Mucosa of descending colon (tissue), 3 donors: Measurements from ENCODE around the gene RAVER2. TPM values are rescaled to one million over a fixed set of nuclear protein-coding genes. Genes with fewer than 3 reads are reported as not detected.
"Not testable (repeated sequence)": the region's sequence is repeated elsewhere in the genome, so short reads cannot be mapped to it uniquely, and the experiment has no call there.

Experiments
- ATAC-seq: fragments of 200-7000 bp; cut with Tn5 transposase; one replicate; pipeline ENCODE4 v1.9.1; 2020; ENCODE audit warnings: mild to moderate bottlenecking, moderate library complexity
- DNase-seq, 3 donors: peaks; one replicate each; pipeline ENCODE4 v3.0.0-alpha.2; 2020
- H3K36me3 ChIP-seq: fragments of 200-600 bp; one replicate; pipeline ENCODE4 v1.8.0; 2021; ENCODE audit warnings: low read depth, mild to moderate bottlenecking
- H3K4me1 ChIP-seq: fragments of 200-600 bp; one replicate; pipeline ENCODE4 v1.8.0; 2021; ENCODE audit warnings: low read depth, mild to moderate bottlenecking
- H3K4me3 ChIP-seq: fragments of 200-600 bp; one replicate; pipeline ENCODE4 v1.8.0; 2021; ENCODE audit warnings: mild to moderate bottlenecking
- H3K9me3 ChIP-seq: fragments of 200-600 bp; one replicate; pipeline ENCODE4 v1.8.0; 2021; ENCODE audit warnings: mild to moderate bottlenecking
- intact Hi-C, 2 donors: fragments of 100-400 bp; cut with DNase I in 1 of 2; cut with micrococcal nuclease in 1 of 2; formaldehyde crosslinking; loops; one replicate each; pipeline versions ENCODE4 v1.11.0 to v1.11.1; 2022; cut with DNase I, micrococcal nuclease
- total RNA-seq, 3 donors: library from RNA; stranded (reverse); fragmentation: NEBNext Ultra II Directional in 2 of 3; extraction: Animal tissue kit (Norgen Biotek cat#: 25700) in 2 of 3; gene quantifications; one replicate each; pipeline versions ENCODE4 v1.2.1 to v1.2.4, GENCODE V29; 2021 to 2023
- TF ChIP-seq, protein P1 (sequence below): fragments of 200-600 bp; IDR thresholded peaks from one replicate; pipeline ENCODE4 v1.8.0; 2022; ENCODE audit warnings: antibody characterized with exemption, mild to moderate bottlenecking
- donor health status: DM: no; HTN: no; CAD: no; lungs with moderate emphysema.
- donor health status: DM: no; HTN: no; CAD: no.
- donor health status: DM: no; HTN: yes; CAD: no.

The RAVER2 gene
- total RNA-seq, 3 donors from 2014 or later = 35.9 to 81.0 (median 46.3) TPM

DNA sequence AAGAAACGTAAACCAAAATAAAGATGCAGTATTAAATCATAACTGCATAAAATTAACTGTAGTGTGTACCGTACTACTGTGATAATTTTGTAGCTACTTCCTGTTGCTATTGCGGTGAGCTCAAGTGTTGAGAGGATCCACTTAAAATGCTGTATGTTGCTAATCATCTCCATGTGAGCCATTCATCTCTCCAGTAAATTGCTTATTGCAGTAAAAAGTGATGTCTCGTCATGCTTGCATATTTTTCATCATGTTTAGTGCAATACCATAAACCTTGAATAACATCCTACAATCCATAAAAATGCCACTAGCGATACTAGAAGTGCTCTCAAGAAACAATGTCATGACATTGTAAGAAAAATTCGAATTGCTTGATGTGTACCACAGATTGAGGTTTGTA is 66.3 kb downstream of the RAVER2 start:
- intact Hi-C loops = no loop called here
- Histone ChIP-seq H3K36me3 (no peaks in the 10 kb centered on the region), H3K9me3 (no peaks in the 10 kb centered on the region), H3K4me3 (no peak overlapping the region), H3K4me1 (no peaks in the 10 kb centered on the region)
- no peak for ATAC-seq
- TF ChIP-seq, protein P1, sequence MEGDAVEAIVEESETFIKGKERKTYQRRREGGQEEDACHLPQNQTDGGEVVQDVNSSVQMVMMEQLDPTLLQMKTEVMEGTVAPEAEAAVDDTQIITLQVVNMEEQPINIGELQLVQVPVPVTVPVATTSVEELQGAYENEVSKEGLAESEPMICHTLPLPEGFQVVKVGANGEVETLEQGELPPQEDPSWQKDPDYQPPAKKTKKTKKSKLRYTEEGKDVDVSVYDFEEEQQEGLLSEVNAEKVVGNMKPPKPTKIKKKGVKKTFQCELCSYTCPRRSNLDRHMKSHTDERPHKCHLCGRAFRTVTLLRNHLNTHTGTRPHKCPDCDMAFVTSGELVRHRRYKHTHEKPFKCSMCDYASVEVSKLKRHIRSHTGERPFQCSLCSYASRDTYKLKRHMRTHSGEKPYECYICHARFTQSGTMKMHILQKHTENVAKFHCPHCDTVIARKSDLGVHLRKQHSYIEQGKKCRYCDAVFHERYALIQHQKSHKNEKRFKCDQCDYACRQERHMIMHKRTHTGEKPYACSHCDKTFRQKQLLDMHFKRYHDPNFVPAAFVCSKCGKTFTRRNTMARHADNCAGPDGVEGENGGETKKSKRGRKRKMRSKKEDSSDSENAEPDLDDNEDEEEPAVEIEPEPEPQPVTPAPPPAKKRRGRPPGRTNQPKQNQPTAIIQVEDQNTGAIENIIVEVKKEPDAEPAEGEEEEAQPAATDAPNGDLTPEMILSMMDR = no peak
- no peak for DNase-seq

DNA sequence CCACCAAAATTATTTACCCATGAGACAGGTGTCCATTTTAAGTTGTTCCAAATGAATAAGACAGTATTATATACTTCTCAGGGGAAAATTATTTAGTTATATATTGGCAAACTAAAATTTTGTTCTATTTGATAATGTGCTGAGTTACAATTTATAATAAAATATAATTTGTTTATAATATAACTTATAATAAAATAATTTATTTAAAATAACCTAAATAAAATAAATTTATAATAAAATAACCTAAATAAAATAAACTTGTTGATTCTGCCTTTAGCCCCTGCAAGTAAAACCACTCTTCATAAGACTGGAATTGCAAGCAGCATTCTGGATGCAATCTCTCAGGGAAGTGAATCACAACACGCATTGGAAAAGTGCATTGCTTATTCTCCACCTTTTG is 69.6 kb downstream of the RAVER2 start:
- DNase-seq (no peak), ATAC-seq (no peak)
- Histone ChIP-seq H3K9me3 (no peaks in the 10 kb centered on the region), H3K4me1 (no peaks in the 10 kb centered on the region), H3K4me3 (no peak overlapping the region), H3K36me3 (no peaks in the 10 kb centered on the region)
- intact Hi-C loops = no loop called here
- TF ChIP-seq, protein P1 = no peak

DNA sequence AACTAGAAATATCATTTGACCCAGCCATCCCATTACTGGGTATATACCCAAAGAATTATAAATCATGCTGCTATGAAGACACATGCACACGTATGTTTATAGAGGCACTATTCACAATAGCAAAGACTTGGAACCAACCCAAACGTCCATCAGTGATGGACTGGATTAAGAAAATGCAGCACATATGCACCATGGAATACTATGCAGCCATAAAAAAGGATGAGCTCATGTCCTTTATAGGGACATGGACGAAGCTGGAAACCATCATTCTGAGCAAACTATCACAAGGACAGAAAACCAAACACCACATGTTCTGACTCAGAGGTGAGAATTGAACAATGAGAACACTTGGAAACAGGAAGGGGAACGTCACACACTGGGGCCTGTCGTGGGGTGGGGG is 72.5 kb downstream of the RAVER2 start:
- H3K36me3 ChIP-seq, DNase-seq, H3K9me3 ChIP-seq, H3K4me3 ChIP-seq, H3K4me1 ChIP-seq, ATAC-seq, intact Hi-C loops: not testable (repeated sequence)

DNA sequence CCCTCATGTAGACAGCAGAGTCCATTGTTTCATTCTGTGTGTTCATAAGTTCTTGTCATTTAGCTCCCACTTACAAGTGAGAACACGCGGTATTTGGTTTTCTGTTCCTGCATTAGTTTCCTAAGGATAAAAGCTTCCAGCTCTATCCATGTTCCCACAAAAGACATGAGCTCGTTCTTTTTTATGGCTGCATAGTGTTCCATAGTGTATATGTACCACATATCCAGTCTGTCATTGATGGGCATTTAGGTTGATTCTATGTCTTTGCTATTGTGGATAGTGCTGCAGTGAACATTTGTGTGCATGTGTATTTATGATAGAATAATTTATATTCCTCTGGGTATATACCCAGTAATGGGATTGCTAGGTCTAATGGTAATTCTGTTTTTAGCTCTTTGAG is 75.7 kb downstream of the RAVER2 start:
- not testable (repeated sequence) for DNase-seq, H3K4me1 ChIP-seq, ATAC-seq, H3K9me3 ChIP-seq, H3K36me3 ChIP-seq, H3K4me3 ChIP-seq
- intact Hi-C loops = loop anchor here in 1 of 2 donors (10.0 kb wide), 1 partner anchor 126 kb away; no protein-coding TSS in a partner anchor

DNA sequence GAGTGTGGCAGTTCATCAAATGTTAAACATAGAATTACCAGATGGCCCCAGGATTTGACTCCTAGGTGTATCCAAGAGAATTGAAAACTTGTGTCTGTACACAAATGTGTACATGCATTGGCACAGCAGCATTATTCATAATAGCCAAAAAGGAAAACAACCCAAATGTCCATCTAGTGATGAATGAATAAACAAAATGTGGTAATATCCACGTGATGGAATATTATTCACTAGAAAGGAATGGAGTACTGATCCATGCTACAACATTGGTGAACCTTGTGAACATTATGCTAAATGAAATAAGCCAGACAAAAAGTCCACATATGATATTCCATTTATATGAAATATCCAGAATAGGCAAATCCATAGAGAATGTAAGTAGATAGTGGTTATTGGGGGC is 77.7 kb downstream of the RAVER2 start:
- intact Hi-C loops = loop anchor here in 1 of 2 donors (10.0 kb wide), 1 partner anchor 128 kb away; no protein-coding TSS in a partner anchor

DNA sequence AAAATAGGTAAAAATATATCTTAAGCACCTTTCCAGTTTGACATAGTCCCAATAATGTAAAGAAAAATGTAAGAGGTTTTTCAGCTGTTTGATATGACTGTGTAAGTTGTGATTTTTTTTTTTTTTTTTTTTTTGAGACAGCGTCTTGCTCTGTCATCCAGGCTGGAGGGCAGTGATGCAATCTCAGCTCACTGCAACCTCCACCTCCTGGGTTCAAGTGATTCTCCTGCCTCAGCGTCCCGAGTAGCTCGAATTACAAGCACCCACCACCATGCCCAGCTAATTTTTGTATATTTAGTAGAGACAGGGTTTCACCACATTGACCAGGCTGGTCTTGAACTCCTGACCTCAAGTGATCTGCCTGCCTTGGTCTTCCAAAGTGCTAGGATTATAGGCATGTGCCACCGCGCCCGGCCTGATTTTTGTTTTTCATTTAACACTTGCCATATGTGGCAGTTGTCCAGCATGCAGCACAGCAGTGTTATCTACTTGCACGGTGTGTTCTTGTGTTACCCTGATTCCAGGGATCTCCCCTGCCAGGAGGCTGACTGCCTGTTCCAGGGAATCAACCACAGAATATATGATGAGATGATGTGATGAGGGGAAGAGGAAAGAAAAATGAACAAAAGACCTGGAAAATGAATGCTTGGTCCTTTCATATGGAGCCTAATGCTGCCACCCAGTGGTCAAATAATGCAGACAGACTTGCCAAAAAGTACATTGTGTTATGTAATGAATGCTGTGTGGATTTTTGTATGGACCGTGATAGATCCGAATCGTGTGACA is 79.0 kb downstream of the RAVER2 start:
- DNase-seq = peak in 1 of 3 donors; percentile 94
- TF ChIP-seq, protein P1 = peak; percentile 70

More for the DNA sequence above, 77.7 kb downstream of the RAVER2 start:
- DNase-seq = no peak
- no peaks in the 10 kb centered on the region for H3K36me3 ChIP-seq
- no peak for ATAC-seq
- no peak overlapping the region for H3K4me3 ChIP-seq
- H3K9me3 ChIP-seq = no peaks in the 10 kb centered on the region
- TF ChIP-seq, protein P1 = no peak
- no peaks in the 10 kb centered on the region for H3K4me1 ChIP-seq

More for the DNA sequence above, 79.0 kb downstream of the RAVER2 start:
- intact Hi-C loops = loop anchor here (1.0 to 10.0 kb wide), 3 partner anchors 79 to 138 kb away; partner anchors contain the start of gene RAVER2 (in 1 of the 2)
- peak; percentile 86 for ATAC-seq
- H3K4me3 ChIP-seq = no peak overlapping the region
- no peaks in the 10 kb centered on the region for H3K9me3 ChIP-seq
- H3K4me1 ChIP-seq = no peaks in the 10 kb centered on the region
- H3K36me3 ChIP-seq = no peaks in the 10 kb centered on the region
